Measurements from ENCODE around the gene PWP1. TPM values are rescaled to one million over a fixed set of nuclear protein-coding genes. Genes with fewer than 3 reads are reported as not detected.
A peak's percentile ranks its signal among the peaks of the same experiment; 100 is the strongest.
"Not testable (repeated sequence)": the region's sequence is repeated elsewhere in the genome, so short reads cannot be mapped to it uniquely, and the experiment has no call there.

Gene PWP1
- polyA plus RNA-seq, 4 donors: 12.4 to 34.4 (median 22.0) TPM

DNA sequence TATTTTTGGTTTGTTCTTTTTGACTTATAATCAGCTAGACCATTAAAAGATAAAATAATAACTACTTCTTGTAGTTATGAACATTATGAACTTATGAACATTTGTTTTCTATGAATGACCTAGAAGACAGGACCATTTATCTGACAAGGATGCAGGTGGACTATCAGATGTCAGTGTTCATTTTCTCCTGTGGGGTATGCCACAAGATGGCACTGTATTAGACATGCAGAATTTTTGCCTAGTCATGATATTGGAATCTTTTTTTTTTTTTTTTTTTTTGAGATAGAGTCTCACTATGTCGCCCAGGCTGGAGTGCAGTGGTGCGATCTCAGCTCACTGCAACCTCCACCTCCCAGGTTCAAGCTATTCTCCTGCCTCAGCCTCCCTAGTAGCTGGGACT is 10.2 kb downstream of the PWP1 start:
- H3K36me3 ChIP-seq (ENCODE audit: control insufficient read depth in 3 of 3, insufficient read depth in 2 of 3, low read depth in 1 of 3, low read length in 3 of 3): peaks cover 20 to 29% (median 28%) of the 10 kb centered on the region in 3 donors
- not testable (repeated sequence) for DNase-seq; FAIRE-seq; H3K27ac ChIP-seq (ENCODE audit: low read depth in 1 of 3, low read length in 2 of 3); H3K9me3 ChIP-seq (ENCODE audit: control insufficient read depth in 2 of 2, insufficient read depth in 1 of 2, low read depth in 1 of 2, low read length in 1 of 2); H3K27me3 ChIP-seq (ENCODE audit: control insufficient read depth in 3 of 3, insufficient read depth in 3 of 3, low read length in 3 of 3); H3K4me1 ChIP-seq (ENCODE audit: control insufficient read depth in 3 of 3, insufficient read depth in 2 of 3, low read depth in 1 of 3, low read length in 2 of 3); H3K4me3 ChIP-seq (ENCODE audit: low read depth in 1 of 3, low read length in 3 of 3)
- 94 to 100% (median 97%) methylated on average over 1 to 2 of the region's 2 CpGs for WGBS, 3 donors

DNA sequence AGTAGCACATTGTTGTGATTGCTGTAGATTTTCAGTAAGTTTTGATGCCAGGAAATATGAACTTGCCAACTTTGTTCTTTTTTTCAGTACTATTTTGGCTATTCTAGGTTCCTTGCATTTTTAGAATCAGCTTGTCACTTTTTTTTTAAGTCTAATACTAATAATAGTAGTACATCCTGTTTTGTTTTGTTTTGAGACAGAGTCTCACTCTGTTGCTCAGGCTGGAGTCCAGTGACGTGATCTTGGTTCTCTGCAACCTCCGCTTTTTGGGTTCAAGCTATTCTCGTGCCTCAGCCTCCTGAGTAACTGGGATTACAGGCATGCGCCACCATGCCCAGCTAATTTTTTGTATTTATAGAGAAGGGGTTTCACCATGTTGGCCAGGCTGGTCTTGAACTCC is 16.5 kb downstream of the PWP1 start:
- Histone ChIP-seq H3K9me3 (ENCODE audit: control insufficient read depth in 2 of 2, insufficient read depth in 1 of 2, low read depth in 1 of 2, low read length in 1 of 2) (peaks cover 0 to 4% of the 10 kb centered on the region in 2 donors), H3K36me3 (ENCODE audit: control insufficient read depth in 3 of 3, insufficient read depth in 2 of 3, low read depth in 1 of 3, low read length in 3 of 3) (peaks cover 15 to 32% (median 30%) of the 10 kb centered on the region in 3 donors), H3K27me3 (ENCODE audit: control insufficient read depth in 3 of 3, insufficient read depth in 3 of 3, low read length in 3 of 3) (no peaks in the 10 kb centered on the region), H3K27ac (ENCODE audit: low read depth in 1 of 3, low read length in 2 of 3) (no peak overlapping the region), H3K4me3 (ENCODE audit: low read depth in 1 of 3, low read length in 3 of 3) (no peak overlapping the region), H3K4me1 (ENCODE audit: control insufficient read depth in 3 of 3, insufficient read depth in 2 of 3, low read depth in 1 of 3, low read length in 2 of 3) (no peaks in the 10 kb centered on the region)
- 88 to 97% (median 97%) methylated on average over 4 of the region's 4 CpGs for WGBS, 3 donors
- FAIRE-seq: no peak
- DNase-seq: no peak

DNA sequence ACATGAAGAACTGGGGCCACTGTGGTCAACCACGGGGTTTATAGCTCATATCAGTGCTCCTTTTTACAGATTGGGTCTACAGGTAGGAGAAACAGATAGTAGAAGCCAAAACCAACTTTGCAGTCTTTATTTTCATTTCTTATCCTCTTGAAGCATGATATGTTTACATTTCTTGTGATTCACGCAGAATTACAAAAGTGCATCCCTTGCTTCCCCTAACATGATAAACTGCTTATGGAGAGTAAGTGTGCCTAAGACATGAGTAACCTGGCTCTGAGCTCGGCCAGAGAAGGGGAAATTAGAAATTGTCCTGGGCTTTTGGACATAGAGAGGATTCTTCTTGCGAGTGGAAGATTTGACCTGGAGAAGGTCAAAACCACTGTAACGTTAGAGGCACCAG is 18.4 kb downstream of the PWP1 start:
- no peak for DNase-seq
- H3K4me3 ChIP-seq (ENCODE audit: low read depth in 1 of 3, low read length in 3 of 3): no peak overlapping the region
- H3K4me1 ChIP-seq (ENCODE audit: control insufficient read depth in 3 of 3, insufficient read depth in 2 of 3, low read depth in 1 of 3, low read length in 2 of 3): no peaks in the 10 kb centered on the region
- H3K9me3 ChIP-seq (ENCODE audit: control insufficient read depth in 2 of 2, insufficient read depth in 1 of 2, low read depth in 1 of 2, low read length in 1 of 2): peaks cover 0 to 4% of the 10 kb centered on the region in 2 donors
- H3K27ac ChIP-seq (ENCODE audit: low read depth in 1 of 3, low read length in 2 of 3): peak overlapping the region in 1 of 3 donors; percentile 53
- no peaks in the 10 kb centered on the region for H3K27me3 ChIP-seq (ENCODE audit: control insufficient read depth in 3 of 3, insufficient read depth in 3 of 3, low read length in 3 of 3)
- no peak for FAIRE-seq
- H3K36me3 ChIP-seq (ENCODE audit: control insufficient read depth in 3 of 3, insufficient read depth in 2 of 3, low read depth in 1 of 3, low read length in 3 of 3): peaks cover 12 to 29% (median 21%) of the 10 kb centered on the region in 3 donors
- 77 to 91% (median 81%) methylated on average over 5 of the region's 5 CpGs for WGBS, 3 donors

DNA sequence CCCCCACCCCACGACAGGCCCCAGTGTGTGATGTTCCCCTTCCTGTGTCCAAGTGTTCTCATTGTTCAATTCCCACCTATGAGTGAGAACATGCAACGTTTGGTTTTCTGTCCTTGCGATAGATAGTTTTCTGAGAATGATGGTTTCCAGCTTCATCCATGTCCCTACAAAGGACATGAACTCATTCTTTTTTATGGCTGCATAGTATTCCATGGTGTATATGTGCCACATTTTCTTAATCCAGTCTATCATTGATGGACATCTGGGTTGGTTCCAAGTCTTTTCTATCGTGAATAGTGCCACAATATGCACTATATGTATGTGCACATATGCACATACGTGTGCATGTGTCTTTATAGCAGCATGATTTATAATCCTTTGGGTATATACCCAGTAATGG is 19.9 kb downstream of the PWP1 start:
- not testable (repeated sequence) for DNase-seq; H3K9me3 ChIP-seq (ENCODE audit: control insufficient read depth in 2 of 2, insufficient read depth in 1 of 2, low read depth in 1 of 2, low read length in 1 of 2); H3K4me3 ChIP-seq (ENCODE audit: low read depth in 1 of 3, low read length in 3 of 3); H3K27me3 ChIP-seq (ENCODE audit: control insufficient read depth in 3 of 3, insufficient read depth in 3 of 3, low read length in 3 of 3); FAIRE-seq; H3K27ac ChIP-seq (ENCODE audit: low read depth in 1 of 3, low read length in 2 of 3); H3K4me1 ChIP-seq (ENCODE audit: control insufficient read depth in 3 of 3, insufficient read depth in 2 of 3, low read depth in 1 of 3, low read length in 2 of 3)
- 95 to 96% (median 96%) methylated on average over 4 to 5 of the region's 5 CpGs for WGBS, 3 donors
- peaks cover 10 to 30% (median 17%) of the 10 kb centered on the region in 3 donors for H3K36me3 ChIP-seq (ENCODE audit: control insufficient read depth in 3 of 3, insufficient read depth in 2 of 3, low read depth in 1 of 3, low read length in 3 of 3)

DNA sequence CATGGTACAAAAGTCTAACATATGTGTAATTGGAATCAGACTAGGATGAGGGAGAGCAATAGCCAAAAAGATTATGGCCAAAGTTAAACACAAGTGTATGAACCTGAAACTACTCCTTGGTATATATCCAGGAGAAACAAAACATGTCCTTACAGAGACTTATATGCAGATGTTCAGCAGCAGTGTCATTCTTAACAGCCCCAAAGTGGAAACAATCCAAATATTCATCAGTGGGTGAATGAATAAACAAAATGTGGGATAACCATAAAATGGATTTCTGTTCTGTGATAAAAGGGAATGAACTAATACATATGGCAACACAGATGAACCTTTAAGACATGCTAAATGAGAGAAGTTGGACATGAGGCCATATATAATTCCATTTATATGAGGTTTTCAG is 30.2 kb downstream of the PWP1 start:
- Histone ChIP-seq H3K36me3 (ENCODE audit: control insufficient read depth in 3 of 3, insufficient read depth in 2 of 3, low read depth in 1 of 3, low read length in 3 of 3) (peaks cover 11% of the 10 kb centered on the region in 3 donors), H3K4me1 (ENCODE audit: control insufficient read depth in 3 of 3, insufficient read depth in 2 of 3, low read depth in 1 of 3, low read length in 2 of 3) (no peaks in the 10 kb centered on the region), H3K27ac (ENCODE audit: low read depth in 1 of 3, low read length in 2 of 3) (no peak overlapping the region), H3K9me3 (ENCODE audit: control insufficient read depth in 2 of 2, insufficient read depth in 1 of 2, low read depth in 1 of 2, low read length in 1 of 2) (no peaks in the 10 kb centered on the region), H3K27me3 (ENCODE audit: control insufficient read depth in 3 of 3, insufficient read depth in 3 of 3, low read length in 3 of 3) (no peaks in the 10 kb centered on the region), H3K4me3 (ENCODE audit: low read depth in 1 of 3, low read length in 3 of 3) (no peak overlapping the region)
- DNase-seq (no peak), FAIRE-seq (no peak)

DNA sequence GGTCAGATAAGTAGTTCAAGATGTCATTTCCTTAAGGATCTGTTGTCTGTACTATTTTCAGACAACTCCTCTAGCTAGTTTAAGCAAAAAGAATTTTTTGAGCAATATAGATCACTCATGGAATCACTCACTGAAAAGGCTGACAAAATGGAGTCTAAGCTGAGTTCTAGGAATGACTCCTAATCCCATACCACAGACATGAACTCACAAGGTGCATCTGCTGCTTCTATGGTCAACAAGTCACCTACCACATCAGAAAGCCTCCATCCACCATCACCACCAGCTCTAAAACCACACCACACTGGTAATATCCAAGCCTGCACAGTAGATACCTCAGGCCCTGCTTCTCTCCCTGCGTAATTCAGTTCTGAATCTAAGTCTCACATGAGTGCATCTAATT is 33.0 kb downstream of the PWP1 start:
- no peaks in the 10 kb centered on the region for H3K9me3 ChIP-seq (ENCODE audit: control insufficient read depth in 2 of 2, insufficient read depth in 1 of 2, low read depth in 1 of 2, low read length in 1 of 2)
- DNase-seq: no peak
- WGBS, 3 donors: 92 to 97% (median 95%) methylated on average over 1 of the region's 1 CpG
- no peak overlapping the region for H3K27ac ChIP-seq (ENCODE audit: low read depth in 1 of 3, low read length in 2 of 3)
- no peak overlapping the region for H3K4me3 ChIP-seq (ENCODE audit: low read depth in 1 of 3, low read length in 3 of 3)
- FAIRE-seq: no peak
- no peaks in the 10 kb centered on the region for H3K4me1 ChIP-seq (ENCODE audit: control insufficient read depth in 3 of 3, insufficient read depth in 2 of 3, low read depth in 1 of 3, low read length in 2 of 3)
- no peaks in the 10 kb centered on the region for H3K27me3 ChIP-seq (ENCODE audit: control insufficient read depth in 3 of 3, insufficient read depth in 3 of 3, low read length in 3 of 3)
- peaks cover 0 to 5% (median 2%) of the 10 kb centered on the region in 3 donors for H3K36me3 ChIP-seq (ENCODE audit: control insufficient read depth in 3 of 3, insufficient read depth in 2 of 3, low read depth in 1 of 3, low read length in 3 of 3)

DNA sequence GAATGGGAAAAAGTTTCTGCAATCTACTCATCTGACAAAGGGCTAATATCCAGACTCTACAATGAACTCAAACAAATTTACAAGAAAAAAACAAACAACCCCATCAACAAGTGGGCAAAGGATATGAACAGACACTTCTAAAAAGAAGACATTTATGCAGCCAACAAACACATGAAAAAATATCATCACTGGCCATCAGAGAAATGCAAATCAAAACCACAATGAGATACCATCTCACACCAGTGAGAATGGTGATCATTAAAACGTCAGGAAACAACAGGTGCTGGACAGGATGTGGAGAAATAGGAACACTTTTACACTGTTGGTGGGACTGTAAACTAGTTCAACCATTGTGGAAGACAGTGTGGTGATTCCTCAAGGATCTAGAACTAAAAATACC is 41.7 kb downstream of the PWP1 start:
- DNase-seq: not testable (repeated sequence)

DNA sequence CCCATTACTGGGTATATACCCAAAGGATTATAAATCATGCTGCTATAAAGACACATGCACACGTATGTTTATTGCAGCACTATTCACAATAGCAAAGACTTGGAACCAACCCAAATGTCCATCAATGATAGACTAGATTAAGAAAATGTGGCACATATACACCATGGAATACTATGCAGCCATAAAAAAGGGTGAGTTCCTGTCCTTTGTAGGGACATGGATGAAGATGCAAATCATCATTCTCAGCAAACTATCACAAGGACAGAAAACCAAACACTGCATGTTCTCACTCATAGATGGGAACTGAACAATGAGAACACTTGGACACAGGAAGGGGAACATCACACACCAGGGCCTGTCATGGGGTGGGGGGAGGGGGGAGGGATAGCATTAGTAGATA is 42.1 kb downstream of the PWP1 start:
- not testable (repeated sequence) for H3K27ac ChIP-seq (ENCODE audit: low read depth in 1 of 3, low read length in 2 of 3); H3K36me3 ChIP-seq (ENCODE audit: control insufficient read depth in 3 of 3, insufficient read depth in 2 of 3, low read depth in 1 of 3, low read length in 3 of 3); H3K4me3 ChIP-seq (ENCODE audit: low read depth in 1 of 3, low read length in 3 of 3); H3K9me3 ChIP-seq (ENCODE audit: control insufficient read depth in 2 of 2, insufficient read depth in 1 of 2, low read depth in 1 of 2, low read length in 1 of 2); H3K27me3 ChIP-seq (ENCODE audit: control insufficient read depth in 3 of 3, insufficient read depth in 3 of 3, low read length in 3 of 3); FAIRE-seq; DNase-seq; H3K4me1 ChIP-seq (ENCODE audit: control insufficient read depth in 3 of 3, insufficient read depth in 2 of 3, low read depth in 1 of 3, low read length in 2 of 3)
- no CpG with 5 or more reads among the region's 1 CpG for WGBS, 3 donors

More for the DNA sequence above, 41.7 kb downstream of the PWP1 start:
- WGBS, 3 donors: 39 to 73% (median 56%) methylated on average over 1 of the region's 1 CpG
- H3K36me3 ChIP-seq (ENCODE audit: control insufficient read depth in 3 of 3, insufficient read depth in 2 of 3, low read depth in 1 of 3, low read length in 3 of 3); FAIRE-seq; H3K27me3 ChIP-seq (ENCODE audit: control insufficient read depth in 3 of 3, insufficient read depth in 3 of 3, low read length in 3 of 3); H3K27ac ChIP-seq (ENCODE audit: low read depth in 1 of 3, low read length in 2 of 3); H3K9me3 ChIP-seq (ENCODE audit: control insufficient read depth in 2 of 2, insufficient read depth in 1 of 2, low read depth in 1 of 2, low read length in 1 of 2); H3K4me3 ChIP-seq (ENCODE audit: low read depth in 1 of 3, low read length in 3 of 3); H3K4me1 ChIP-seq (ENCODE audit: control insufficient read depth in 3 of 3, insufficient read depth in 2 of 3, low read depth in 1 of 3, low read length in 2 of 3): not testable (repeated sequence)

DNA sequence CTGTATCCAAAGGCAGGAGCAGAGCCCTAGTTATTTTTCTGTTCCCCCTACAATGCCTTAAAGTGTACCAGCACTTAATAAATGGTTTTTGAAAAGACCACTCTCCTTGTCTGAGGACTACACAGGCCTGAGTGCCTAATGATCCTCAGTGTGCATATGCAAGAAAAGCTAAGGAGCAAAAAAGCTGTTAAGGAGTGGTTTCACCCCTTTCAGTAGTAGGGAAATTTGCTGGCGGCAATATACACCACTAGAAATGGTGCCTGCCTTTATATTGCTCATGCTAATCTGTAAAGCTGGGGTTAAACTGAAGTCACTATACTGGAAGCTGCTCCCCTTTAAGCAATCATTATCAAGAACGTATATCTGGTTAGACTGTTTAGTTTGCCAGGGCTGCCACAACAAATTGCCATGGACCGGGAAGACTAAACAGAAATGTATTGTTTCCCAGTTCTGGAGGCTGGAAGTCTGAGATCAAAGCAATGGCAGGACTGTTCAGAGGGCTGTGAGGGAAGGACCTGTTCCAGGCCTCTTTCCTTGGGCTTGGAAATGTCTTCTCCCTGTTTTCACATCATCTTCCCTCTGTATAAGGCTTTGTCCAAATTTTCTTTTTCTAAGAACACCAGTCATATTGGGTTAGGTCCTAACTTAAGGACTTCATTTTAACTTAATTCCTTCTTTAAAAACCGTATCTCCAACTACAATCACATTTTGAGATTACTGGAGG is 45.2 kb downstream of the PWP1 start:
- no peaks in the 10 kb centered on the region for H3K4me1 ChIP-seq (ENCODE audit: control insufficient read depth in 3 of 3, insufficient read depth in 2 of 3, low read depth in 1 of 3, low read length in 2 of 3)
- no peaks in the 10 kb centered on the region for H3K27me3 ChIP-seq (ENCODE audit: control insufficient read depth in 3 of 3, insufficient read depth in 3 of 3, low read length in 3 of 3)
- no peak overlapping the region for H3K4me3 ChIP-seq (ENCODE audit: low read depth in 1 of 3, low read length in 3 of 3)
- WGBS, 3 donors: 29 to 63% (median 57%) methylated on average over 4 of the region's 4 CpGs
- no peak for FAIRE-seq
- H3K27ac ChIP-seq (ENCODE audit: low read depth in 1 of 3, low read length in 2 of 3): no peak overlapping the region
- H3K36me3 ChIP-seq (ENCODE audit: control insufficient read depth in 3 of 3, insufficient read depth in 2 of 3, low read depth in 1 of 3, low read length in 3 of 3): peaks cover 7 to 13% (median 10%) of the 10 kb centered on the region in 3 donors
- DNase-seq: no peak
- H3K9me3 ChIP-seq (ENCODE audit: control insufficient read depth in 2 of 2, insufficient read depth in 1 of 2, low read depth in 1 of 2, low read length in 1 of 2): no peaks in the 10 kb centered on the region

All from small intestine (tissue), 7 donors.